Inferior parietal cortex (tissue), 1 donor: ENCODE data around the gene ACIN1.

ENCODE experiments used
- DNase-seq: peaks from one replicate; pipeline ENCODE4 v3.0.0-alpha.2; 2016; ENCODE audit errors: extremely low spot score

ACIN1 gene

GRCh38 chr14:23043754-23044153, 51.2 kb downstream of the ACIN1 start:
- DNase-seq = no peak

GRCh38 chr14:23043145-23043544, 51.8 kb downstream of the ACIN1 start:
- DNase-seq = no peak

- DNase-seq = no peak
Observed at GRCh38 chr14:23042162-23042965, 52.6 kb downstream of the ACIN1 start, which contains the start of gene PSMB11. Gene PSMB11 (plus strand): TSS chr14:23042212. CDS start chr14:23042226, 14 bp downstream.

GRCh38 chr14:23041729-23042128, 53.2 kb downstream of the ACIN1 start:
- DNase-seq = no peak

- DNase-seq = no peak
Observed at GRCh38 chr14:23040100-23040499, 54.8 kb downstream of the ACIN1 start.

- DNase-seq = no peak
Observed at GRCh38 chr14:23035303-23036144, 59.4 kb downstream of the ACIN1 start.

GRCh38 chr14:23034498-23035302, 60.2 kb downstream of the ACIN1 start, which contains the start of gene PSMB5:
Gene PSMB5 (minus strand): TSS chr14:23034900. CDS start chr14:23034881, 19 bp downstream.
- DNase-seq = peak; percentile 97

GRCh38 chr14:23033801-23034497, 61.0 kb downstream of the ACIN1 start:
- DNase-seq = no peak

GRCh38 chr14:23033251-23033727, 61.6 kb downstream of the ACIN1 start:
- DNase-seq = no peak

GRCh38 chr14:23030936-23031335, 64.0 kb downstream of the ACIN1 start:
- DNase-seq = no peak

- DNase-seq = no peak
Observed at GRCh38 chr14:23028799-23029198, 66.1 kb downstream of the ACIN1 start.

GRCh38 chr14:23025151-23025814, 69.7 kb downstream of the ACIN1 start:
- no peak for DNase-seq

- no peak for DNase-seq
Observed at GRCh38 chr14:23024612-23025075, 70.3 kb downstream of the ACIN1 start.

- DNase-seq = no peak
Observed at GRCh38 chr14:23023795-23024152, 71.2 kb downstream of the ACIN1 start.

- DNase-seq = no peak
Observed at GRCh38 chr14:23023022-23023794, 71.7 kb downstream of the ACIN1 start.

GRCh38 chr14:23021889-23022442, 73.0 kb downstream of the ACIN1 start:
- DNase-seq = no peak

- no peak for DNase-seq
Observed at GRCh38 chr14:23021434-23021833, 73.5 kb downstream of the ACIN1 start.

- no peak for DNase-seq
Observed at GRCh38 chr14:23020143-23021128, 74.5 kb downstream of the ACIN1 start.
